Measurements from ENCODE around the gene PLXND1.

- no peak for TF ChIP-seq EZH2 (IDR thresholded peaks at IDR 0.05; ENCODE audit: low read length, missing control alignments)
- TF ChIP-seq, protein P1, sequence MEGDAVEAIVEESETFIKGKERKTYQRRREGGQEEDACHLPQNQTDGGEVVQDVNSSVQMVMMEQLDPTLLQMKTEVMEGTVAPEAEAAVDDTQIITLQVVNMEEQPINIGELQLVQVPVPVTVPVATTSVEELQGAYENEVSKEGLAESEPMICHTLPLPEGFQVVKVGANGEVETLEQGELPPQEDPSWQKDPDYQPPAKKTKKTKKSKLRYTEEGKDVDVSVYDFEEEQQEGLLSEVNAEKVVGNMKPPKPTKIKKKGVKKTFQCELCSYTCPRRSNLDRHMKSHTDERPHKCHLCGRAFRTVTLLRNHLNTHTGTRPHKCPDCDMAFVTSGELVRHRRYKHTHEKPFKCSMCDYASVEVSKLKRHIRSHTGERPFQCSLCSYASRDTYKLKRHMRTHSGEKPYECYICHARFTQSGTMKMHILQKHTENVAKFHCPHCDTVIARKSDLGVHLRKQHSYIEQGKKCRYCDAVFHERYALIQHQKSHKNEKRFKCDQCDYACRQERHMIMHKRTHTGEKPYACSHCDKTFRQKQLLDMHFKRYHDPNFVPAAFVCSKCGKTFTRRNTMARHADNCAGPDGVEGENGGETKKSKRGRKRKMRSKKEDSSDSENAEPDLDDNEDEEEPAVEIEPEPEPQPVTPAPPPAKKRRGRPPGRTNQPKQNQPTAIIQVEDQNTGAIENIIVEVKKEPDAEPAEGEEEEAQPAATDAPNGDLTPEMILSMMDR (conservative IDR thresholded peaks at IDR 0.05 in 1 of 2, IDR thresholded peaks at IDR 0.05 in 1 of 2; ENCODE audit: low read depth in 1 of 2, low read length in 2 of 2): no peak
Observed at GRCh38 chr3:129575997-129576384, 30.5 kb downstream of the PLXND1 start.

Data from fibroblast of lung (primary cell).